H1 (cell line): Measurements from ENCODE around the gene ATOH7. TPM values are rescaled to one million over a fixed set of nuclear protein-coding genes. Genes with fewer than 3 reads are reported as not detected.

Experiments used
- CTCF ChIA-PET: fragments of 300-600 bp; sonication (Branson Sonifier 250); formaldehyde crosslinking; loops from one replicate; lab custom pipeline; 2021; ENCODE audit not compliant: partially characterized antibody; lab: Charles Lee
- POLR2A ChIA-PET: fragments of 300-600 bp; sonication (Branson Sonifier 250); formaldehyde crosslinking; loops from one replicate; lab custom pipeline; 2021; ENCODE audit warnings: inconsistent platforms; ENCODE audit not compliant: partially characterized antibody; lab: Charles Lee
- DNase-seq, 2 experiments: peaks; one replicate each; pipeline versions ENCODE4 v3.0.0 to v3.0.0-alpha.2; 2010 to 2022; ENCODE audit warnings: low spot score in 2 of 2, low read depth in 1 of 2, mixed read lengths in 1 of 2
- FAIRE-seq: peaks from 2 replicates; lab custom pipeline; 2011; peaks lifted over from hg19 to GRCh38; lab: Jason Lieb, UNC
- H2AFZ ChIP-seq: 2 replicates; pipeline ENCODE4 v1.8.1; 2012; ENCODE audit warnings: low read length, inconsistent platforms
- H2AK5ac ChIP-seq: 2 replicates; pipeline ENCODE4 v1.6.1; 2013; ENCODE audit warnings: low read depth, low read length
- H2BK120ac ChIP-seq: replicated peaks from 2 replicates; pipeline ENCODE3; 2013; ENCODE audit warnings: low read depth, low read length, inconsistent platforms
- H2BK12ac ChIP-seq: 2 replicates; pipeline ENCODE4 v1.6.1; 2013; ENCODE audit warnings: low read depth, low read length
- H2BK15ac ChIP-seq: 2 replicates; pipeline ENCODE4 v1.6.1; 2013; ENCODE audit warnings: low read length
- H2BK20ac ChIP-seq: 2 replicates; pipeline ENCODE4 v1.6.1; 2013; ENCODE audit warnings: low read length
- H2BK5ac ChIP-seq: 2 replicates; pipeline ENCODE4 v1.6.1; 2013; ENCODE audit warnings: low read depth, low read length
- H3K14ac ChIP-seq: 2 replicates; pipeline ENCODE4 v1.6.1; 2013; ENCODE audit warnings: inconsistent platforms; ENCODE audit not compliant: insufficient read length
- H3K18ac ChIP-seq: 2 replicates; pipeline ENCODE4 v1.6.1; 2013; ENCODE audit warnings: low read length; ENCODE audit errors: extremely low read depth
- H3K23ac ChIP-seq: 2 replicates; pipeline ENCODE4 v1.6.1; 2013; ENCODE audit warnings: inconsistent platforms; ENCODE audit not compliant: insufficient read length
- H3K23me2 ChIP-seq: 2 replicates; pipeline ENCODE4 v1.6.1; 2013; ENCODE audit warnings: low read depth, low read length
- H3K27ac ChIP-seq: 2 replicates; pipeline ENCODE4 v1.6.1; 2011; ENCODE audit warnings: low read depth, low read length, inconsistent platforms
- H3K27me3 ChIP-seq, 4 experiments: replicated peaks in 1 of 4; 1 replicate in 1 of 4; 2 replicates in 3 of 4; pipeline versions ENCODE4 v1.6.1 to v1.8.1; 2011 to 2013; ENCODE audit warnings: low read length in 3 of 4, mild to moderate bottlenecking in 3 of 4, inconsistent platforms in 2 of 4, mixed read lengths in 2 of 4, moderate library complexity in 1 of 4; ENCODE audit not compliant: control insufficient read depth in 3 of 4, insufficient read depth in 3 of 4; ENCODE audit errors: extremely low read depth in 1 of 4
- H3K36me3 ChIP-seq, 4 experiments: 2 replicates each; pipeline versions ENCODE4 v1.6.1 to v1.8.1; 2011 to 2013; ENCODE audit warnings: mild to moderate bottlenecking in 4 of 4, low read length in 3 of 4, moderate library complexity in 2 of 4, control low read depth in 1 of 4, inconsistent platforms in 1 of 4; ENCODE audit not compliant: insufficient read depth in 4 of 4, control insufficient read depth in 2 of 4
- H3K4ac ChIP-seq: replicated peaks from 2 replicates; pipeline ENCODE3; 2013; ENCODE audit warnings: low read length, low read depth, mixed read lengths, inconsistent platforms; ENCODE audit not compliant: insufficient read length
- H3K4me1 ChIP-seq, 4 experiments: replicated peaks in 1 of 4; 1 replicate in 1 of 4; 2 replicates in 3 of 4; pipeline versions ENCODE4 v1.6.1 to v1.8.1; 2011 to 2013; ENCODE audit warnings: low read length in 3 of 4, inconsistent platforms in 2 of 4, mixed read lengths in 1 of 4; ENCODE audit not compliant: insufficient read depth in 4 of 4, control insufficient read depth in 3 of 4
- H3K4me2 ChIP-seq, 2 experiments: 2 replicates each; pipeline versions ENCODE4 v1.6.1 to v1.8.1; 2011 to 2013; ENCODE audit warnings: low read depth in 2 of 2, low read length in 2 of 2, control low read depth in 1 of 2, inconsistent platforms in 1 of 2, mild to moderate bottlenecking in 1 of 2; ENCODE audit not compliant: insufficient read depth in 1 of 2
- H3K4me3 ChIP-seq, 4 experiments: fragments of 200-600, 300-600 bp in 1 of 4; sonication (generic), shearing (Covaris generic), sonication (Bioruptor Twin) in 1 of 4; 2 replicates each; pipeline versions ENCODE4 v1.5.1 to v1.8.1; 2011 to 2016; ENCODE audit warnings: low read length in 4 of 4, low read depth in 3 of 4, control low read depth in 2 of 4, inconsistent platforms in 2 of 4, mild to moderate bottlenecking in 2 of 4, mixed read lengths in 1 of 4, moderate library complexity in 1 of 4; ENCODE audit not compliant: insufficient read depth in 2 of 4; ENCODE audit errors: extremely low read depth in 1 of 4
- H3K56ac ChIP-seq: replicated peaks from 2 replicates; pipeline ENCODE3; 2013; ENCODE audit warnings: low read depth, mild to moderate bottlenecking, mixed read lengths, low read length, inconsistent platforms; ENCODE audit not compliant: insufficient read length
- H3K79me1 ChIP-seq: 2 replicates; pipeline ENCODE4 v1.6.1; 2013; ENCODE audit warnings: low read depth, low read length, control low read depth
- H3K79me2 ChIP-seq, 2 experiments: 2 replicates each; pipeline versions ENCODE4 v1.6.1 to v1.8.1; 2012 to 2013; ENCODE audit warnings: low read length in 2 of 2, mild to moderate bottlenecking in 2 of 2, inconsistent platforms in 1 of 2; ENCODE audit not compliant: insufficient read depth in 2 of 2, control insufficient read depth in 1 of 2
- H3K9ac ChIP-seq, 4 experiments: replicated peaks in 1 of 4; 1 replicate in 1 of 4; 2 replicates in 3 of 4; pipeline versions ENCODE4 v1.6.1 to v1.8.1; 2011 to 2013; ENCODE audit warnings: low read depth in 3 of 4, low read length in 3 of 4, control low read depth in 2 of 4, mild to moderate bottlenecking in 2 of 4, moderate library complexity in 2 of 4, inconsistent platforms in 1 of 4; ENCODE audit errors: extremely low read depth in 1 of 4
- H3K9me3 ChIP-seq, 2 experiments: 2 replicates each; pipeline versions ENCODE4 v1.6.1 to v1.8.1; 2012 to 2013; ENCODE audit warnings: mild to moderate bottlenecking in 2 of 2, moderate library complexity in 2 of 2, control low read depth in 1 of 2, inconsistent platforms in 1 of 2, low read depth in 1 of 2, low read length in 1 of 2, mixed read lengths in 1 of 2; ENCODE audit not compliant: insufficient read depth in 2 of 2
- H4K20me1 ChIP-seq, 2 experiments: replicated peaks in 1 of 2; 2 replicates each; pipeline versions ENCODE3 to v1.8.1; 2011 to 2013; ENCODE audit warnings: inconsistent platforms in 2 of 2, low read length in 2 of 2, mild to moderate bottlenecking in 1 of 2; ENCODE audit not compliant: insufficient read depth in 2 of 2, control insufficient read depth in 1 of 2
- H4K5ac ChIP-seq: 2 replicates; pipeline ENCODE4 v1.6.1; 2013; ENCODE audit warnings: low read length, low read depth, mixed read lengths, inconsistent platforms; ENCODE audit not compliant: insufficient read length
- H4K8ac ChIP-seq: 2 replicates; pipeline ENCODE4 v1.8.0; 2013; ENCODE audit warnings: mild to moderate bottlenecking, moderate library complexity, low read length, inconsistent platforms; ENCODE audit not compliant: insufficient read depth; ENCODE audit errors: extremely low read depth
- H4K91ac ChIP-seq: replicated peaks from 2 replicates; pipeline ENCODE3; 2013; ENCODE audit warnings: low read length, mixed read lengths, inconsistent platforms; ENCODE audit not compliant: insufficient read length
- BRCA1 ChIP-seq: IDR thresholded peaks from 2 replicates; pipeline ENCODE4 v1.6.1; 2012; ENCODE audit warnings: low read depth, low read length, improper control_type of control experiment
- CHD2 ChIP-seq: IDR thresholded peaks from 2 replicates; pipeline ENCODE4 v1.6.1; 2012; ENCODE audit warnings: low read length, improper control_type of control experiment
- CREB1 ChIP-seq: IDR thresholded peaks from 2 replicates; pipeline ENCODE4 v1.6.1; 2012; ENCODE audit warnings: inconsistent platforms
- CTCF ChIP-seq, 3 experiments: IDR thresholded peaks; 1 replicate in 2 of 3; 2 replicates in 1 of 3; pipeline versions ENCODE4 v1.5.1 to v1.6.1; 2011; ENCODE audit warnings: low read length in 3 of 3, mild to moderate bottlenecking in 3 of 3, inconsistent platforms in 2 of 3, low read depth in 1 of 3, moderate library complexity in 1 of 3; ENCODE audit not compliant: insufficient read depth in 1 of 3; ENCODE audit errors: control extremely low read depth in 1 of 3
- EGR1 ChIP-seq: IDR thresholded peaks from 2 replicates; pipeline ENCODE4 v1.6.1; 2011; ENCODE audit warnings: low read depth, low read length, borderline replicate concordance
- GTF2F1 ChIP-seq: IDR thresholded peaks from 2 replicates; pipeline ENCODE4 v1.6.1; 2012; ENCODE audit warnings: low read depth, low read length, improper control_type of control experiment, borderline replicate concordance
- RFX5 ChIP-seq: IDR thresholded peaks from 2 replicates; pipeline ENCODE4 v1.6.1; 2011; ENCODE audit warnings: low read depth, low read length, improper control_type of control experiment, borderline replicate concordance
- SP2 ChIP-seq: IDR thresholded peaks from 2 replicates; pipeline ENCODE4 v1.6.1; 2012; ENCODE audit warnings: mild to moderate bottlenecking, low read length, inconsistent platforms
- SUZ12 ChIP-seq: fragments of 200-600 bp; sonication (generic); IDR thresholded peaks from 2 replicates; pipeline ENCODE4 v1.6.1; 2012; ENCODE audit warnings: mild to moderate bottlenecking, inconsistent platforms, low read length, moderate library complexity, mixed read lengths
- TAF1 ChIP-seq: IDR thresholded peaks from 2 replicates; pipeline ENCODE4 v1.6.1; 2011; ENCODE audit warnings: mild to moderate bottlenecking, low read depth, low read length
- TAF7 ChIP-seq: optimal IDR thresholded peaks from 2 replicates; pipeline ENCODE3; 2011; ENCODE audit warnings: low read depth, mild to moderate bottlenecking, inconsistent platforms, low read length, moderate library complexity, borderline replicate concordance
- TBP ChIP-seq: IDR thresholded peaks from 2 replicates; pipeline ENCODE4 v1.6.1; 2011; ENCODE audit warnings: low read depth, low read length, improper control_type of control experiment
- polyA plus RNA-seq, 7 experiments: library from polyadenylated mRNA; depleted of rRNA in 3 of 7; stranded (reverse) in 5 of 7; unstranded in 2 of 7; fragments of >200 nt in 5 of 7; fragments of 200-250 nt in 2 of 7; gene quantifications; 1 replicate in 5 of 7; 2 replicates in 1 of 7; 4 replicates in 1 of 7; pipeline versions ENCODE4 v1.2.1 to v1.2.3, GENCODE V29; 2011 to 2013; ENCODE audit warnings: missing spikeins in 2 of 7, mixed read lengths in 2 of 7
- total RNA-seq: library from RNA; stranded (reverse); fragmentation: NEBNext Ultra II Directional; extraction: Animal tissue kit (Norgen Biotek cat#: 25700); gene quantifications from 2 replicates; pipeline ENCODE4 v1.2.1, GENCODE V29; 2021

Gene ATOH7
- total and polyA plus RNA-seq, 2 of the 8 experiments (the other 6 are each of a cell fraction or from before 2014, with no cell fraction given) = 0.39 to 1.0 TPM

DNA sequence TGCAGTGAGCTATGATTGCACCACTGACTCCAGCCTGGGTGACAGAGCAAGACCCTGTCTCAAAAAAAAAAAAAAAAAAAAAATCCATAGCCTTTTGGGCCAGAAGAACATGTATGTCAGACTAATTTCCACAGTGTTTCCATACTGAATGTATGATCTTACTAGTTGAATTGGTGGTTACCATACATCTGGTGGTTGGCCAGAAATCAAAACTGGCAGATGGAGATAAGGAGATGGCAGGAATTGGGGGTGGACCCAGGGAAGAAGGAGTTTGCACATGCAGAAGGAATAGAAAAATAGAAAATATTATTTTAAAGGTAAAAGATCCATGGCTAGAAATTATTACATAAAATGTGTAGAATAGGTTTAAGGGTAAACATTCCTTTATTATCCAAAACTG lies 3.7 kb upstream of the ATOH7 start:
- peaks cover 0 to 5% (median 0%) of the 10 kb centered on the region in 4 experiments; a peak in 3 of 7 replicates for H3K4me1 ChIP-seq
- no peak overlapping the region for H3K4ac ChIP-seq
- H2BK20ac ChIP-seq = no peak overlapping the region
- H3K27me3 ChIP-seq = peaks cover 0 to 5% (median 3%) of the 10 kb centered on the region in 4 experiments; a peak in 4 of 7 replicates
- no peaks in the 10 kb centered on the region for H4K20me1 ChIP-seq
- H4K5ac ChIP-seq = no peak overlapping the region
- H3K36me3 ChIP-seq = no peaks in the 10 kb centered on the region
- no peak overlapping the region for H3K56ac ChIP-seq
- H4K91ac ChIP-seq = no peak overlapping the region
- no peak overlapping the region for H2BK5ac ChIP-seq
- H3K9ac ChIP-seq = no peak overlapping the region
- H3K14ac ChIP-seq = no peak overlapping the region
- no peak overlapping the region for H2AFZ ChIP-seq
- H3K4me2 ChIP-seq = no peak overlapping the region
- TF ChIP-seq TBP (no peak), CREB1 (no peak), GTF2F1 (no peak), SUZ12 (no peak), TAF1 (no peak), TAF7 (no peak), CHD2 (no peak), EGR1 (no peak), RFX5 (no peak), BRCA1 (no peak), SP2 (no peak), CTCF (IDR thresholded peaks at IDR 0.05; ENCODE audit: control extremely low read depth in 1 of 3, insufficient read depth in 1 of 3, low read depth in 1 of 3, low read length in 3 of 3) (no peak)
- H2BK120ac ChIP-seq = no peak overlapping the region
- no peak overlapping the region for H3K27ac ChIP-seq
- H4K8ac ChIP-seq = no peak overlapping the region
- no peak overlapping the region for H2BK15ac ChIP-seq
- H3K18ac ChIP-seq = no peak overlapping the region
- peaks cover 8% of the 10 kb centered on the region for H3K23me2 ChIP-seq
- H3K4me3 ChIP-seq = no peak overlapping the region
- no peak overlapping the region for H3K23ac ChIP-seq
- H2AK5ac ChIP-seq = no peak overlapping the region
- H3K9me3 ChIP-seq = no peaks in the 10 kb centered on the region
- FAIRE-seq (no peak), DNase-seq (no peak)
- no peaks in the 10 kb centered on the region for H3K79me2 ChIP-seq
- H2BK12ac ChIP-seq = no peak overlapping the region
- ChIA-PET CTCF (interaction anchor here (0.9 to 1.8 kb wide), 3 partner anchors 12 to 23 kb away, joined by 3 to 6 read pairs (median 3); no protein-coding TSS in a partner anchor), POLR2A (interaction anchor here (1.2 to 1.7 kb wide), 3 partner anchors 90 to 98 kb away, joined by 3 to 7 read pairs (median 4); partner anchors contain the start of genes HNRNPH3 and PBLD)
- H3K79me1 ChIP-seq = no peaks in the 10 kb centered on the region; the same call in 1 of the 2 replicates
